HUES6 (cell line): ENCODE measurements around the gene GATA6.

Experiments
- H3K27ac ChIP-seq: 2 replicates; pipeline ENCODE4 v1.7.0; 2013; ENCODE audit warnings: low read depth, mild to moderate bottlenecking, low read length, inconsistent platforms
- H3K27me3 ChIP-seq: 2 replicates; pipeline ENCODE4 v1.6.1; 2013; ENCODE audit warnings: low read length; ENCODE audit not compliant: control insufficient read depth, insufficient read depth
- H3K36me3 ChIP-seq: 2 replicates; pipeline ENCODE4 v1.6.1; 2013; ENCODE audit warnings: low read length; ENCODE audit not compliant: control insufficient read depth, insufficient read depth
- H3K4me1 ChIP-seq: 2 replicates; pipeline ENCODE4 v1.6.1; 2013; ENCODE audit warnings: low read length; ENCODE audit not compliant: control insufficient read depth, insufficient read depth
- H3K4me3 ChIP-seq: 2 replicates; pipeline ENCODE4 v1.5.1; 2013; ENCODE audit warnings: low read depth, low read length
- H3K9ac ChIP-seq: one replicate; pipeline ENCODE4 v1.6.1; 2013; ENCODE audit warnings: mild to moderate bottlenecking, low read length
- H3K9me3 ChIP-seq: 2 replicates; pipeline ENCODE4 v1.6.1; 2013; ENCODE audit warnings: low read depth, low read length; ENCODE audit not compliant: control insufficient read depth, insufficient read depth

The GATA6 gene

GRCh38 chr18:22223254-22223964 is 54.0 kb downstream of the GATA6 start:
- Histone ChIP-seq H3K9ac (no peak overlapping the region), H3K4me1 (peaks cover 5% of the 10 kb centered on the region), H3K4me3 (no peak overlapping the region), H3K27me3 (peaks cover 69% of the 10 kb centered on the region), H3K9me3 (no peaks in the 10 kb centered on the region), H3K27ac (no peak overlapping the region), H3K36me3 (no peaks in the 10 kb centered on the region)

DNA sequence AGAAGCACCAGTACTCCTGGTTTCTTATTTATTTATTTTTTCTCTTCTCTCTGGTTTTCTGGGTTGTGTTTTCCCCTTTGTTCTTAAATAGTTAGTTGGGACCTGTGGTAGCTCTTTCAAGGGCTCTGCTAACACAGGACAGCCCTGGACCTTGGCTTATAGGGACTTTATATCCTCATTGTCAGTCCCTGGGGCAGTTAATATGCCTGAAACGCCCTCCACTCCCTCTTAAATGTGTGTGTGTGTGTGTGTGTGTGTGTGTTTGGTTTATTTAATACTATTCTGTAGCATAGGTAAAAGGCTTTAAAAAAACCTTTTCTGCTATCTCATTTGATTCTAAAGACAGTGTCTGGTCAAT is 54.6 kb downstream of the GATA6 start:
- Histone ChIP-seq H3K27ac (no peak overlapping the region), H3K36me3 (no peaks in the 10 kb centered on the region), H3K9ac (no peak overlapping the region), H3K4me1 (no peaks in the 10 kb centered on the region), H3K27me3 (peaks cover 64% of the 10 kb centered on the region), H3K4me3 (no peak overlapping the region), H3K9me3 (no peaks in the 10 kb centered on the region)

DNA sequence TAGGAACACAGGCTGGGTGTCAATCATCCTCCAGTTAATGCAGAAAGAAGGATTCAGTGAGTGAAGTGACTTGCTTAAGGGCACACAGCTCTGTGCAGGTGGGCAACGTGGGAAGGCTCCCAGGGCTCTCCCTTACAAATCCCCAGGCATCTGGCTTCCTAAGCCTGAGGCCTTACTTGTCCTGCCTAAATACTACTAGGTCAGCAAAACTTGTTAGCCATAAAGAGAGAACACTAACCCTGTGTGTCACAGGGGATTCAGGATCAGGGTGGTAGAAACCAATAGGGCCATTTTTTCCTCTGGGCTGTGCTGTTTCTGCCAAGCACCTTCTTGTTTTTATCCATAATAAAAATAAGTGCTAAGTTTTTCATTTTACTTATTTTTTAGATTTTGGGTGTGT is 55.0 kb downstream of the GATA6 start:
- Histone ChIP-seq H3K27me3 (peaks cover 60% of the 10 kb centered on the region), H3K9me3 (no peaks in the 10 kb centered on the region), H3K9ac (no peak overlapping the region), H3K36me3 (no peaks in the 10 kb centered on the region), H3K4me3 (no peak overlapping the region), H3K4me1 (no peaks in the 10 kb centered on the region), H3K27ac (no peak overlapping the region)

DNA sequence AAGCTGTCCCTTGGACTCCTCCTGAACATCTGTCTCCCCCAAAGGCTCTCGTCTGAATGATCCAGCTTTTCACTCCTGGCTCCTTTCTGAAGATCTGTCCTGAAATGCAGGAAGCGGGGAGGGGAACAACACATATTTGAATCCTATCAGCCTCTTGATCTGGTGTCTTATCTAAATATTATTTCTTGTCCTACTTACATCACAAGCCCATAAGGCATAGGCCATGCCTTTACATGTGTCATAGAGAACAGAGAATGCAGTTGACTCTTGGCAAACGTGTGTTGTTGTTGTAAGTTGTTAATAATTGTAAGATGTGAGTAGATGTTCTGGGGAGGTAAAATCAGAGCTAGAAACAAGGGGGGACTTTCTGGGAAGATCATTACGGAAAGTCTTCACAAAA is 57.4 kb downstream of the GATA6 start:
- no peak overlapping the region for H3K9ac ChIP-seq

GRCh38 chr18:22228976-22229375 is 59.6 kb downstream of the GATA6 start:
- Histone ChIP-seq H3K36me3 (no peaks in the 10 kb centered on the region), H3K9me3 (no peaks in the 10 kb centered on the region), H3K4me3 (no peak overlapping the region), H3K9ac (no peak overlapping the region), H3K27me3 (peaks cover 26% of the 10 kb centered on the region), H3K27ac (no peak overlapping the region), H3K4me1 (peaks cover 5% of the 10 kb centered on the region; the same call in 1 of the 2 replicates)

More for the DNA sequence above, 57.4 kb downstream of the GATA6 start:
- Histone ChIP-seq H3K9me3 (no peaks in the 10 kb centered on the region), H3K27ac (no peak overlapping the region), H3K36me3 (no peaks in the 10 kb centered on the region), H3K4me1 (no peaks in the 10 kb centered on the region), H3K27me3 (peaks cover 47% of the 10 kb centered on the region), H3K4me3 (no peak overlapping the region)

- Histone ChIP-seq H3K27me3 (peaks cover 20% of the 10 kb centered on the region), H3K4me1 (peaks cover 5% of the 10 kb centered on the region; the same call in 1 of the 2 replicates), H3K9ac (no peak overlapping the region), H3K9me3 (no peaks in the 10 kb centered on the region), H3K36me3 (no peaks in the 10 kb centered on the region), H3K4me3 (no peak overlapping the region), H3K27ac (no peak overlapping the region)
These were observed 60.2 kb downstream of the GATA6 start for GRCh38 chr18:22229456-22230124.

- peaks cover 5% of the 10 kb centered on the region; the same call in 1 of the 2 replicates for H3K4me1 ChIP-seq
- no peaks in the 10 kb centered on the region for H3K9me3 ChIP-seq
- peaks cover 13% of the 10 kb centered on the region for H3K27me3 ChIP-seq
- no peak overlapping the region for H3K4me3 ChIP-seq
- no peak overlapping the region for H3K27ac ChIP-seq
- H3K9ac ChIP-seq: no peak overlapping the region
- no peaks in the 10 kb centered on the region for H3K36me3 ChIP-seq
These were observed 61.1 kb downstream of the GATA6 start for GRCh38 chr18:22230471-22230945.

GRCh38 chr18:22233266-22233665 is 63.9 kb downstream of the GATA6 start:
- Histone ChIP-seq H3K27me3 (peaks cover 12% of the 10 kb centered on the region), H3K9ac (no peak overlapping the region), H3K36me3 (no peaks in the 10 kb centered on the region), H3K27ac (no peak overlapping the region), H3K9me3 (no peaks in the 10 kb centered on the region), H3K4me1 (peaks cover 5% of the 10 kb centered on the region; the same call in 1 of the 2 replicates), H3K4me3 (no peak overlapping the region)

DNA sequence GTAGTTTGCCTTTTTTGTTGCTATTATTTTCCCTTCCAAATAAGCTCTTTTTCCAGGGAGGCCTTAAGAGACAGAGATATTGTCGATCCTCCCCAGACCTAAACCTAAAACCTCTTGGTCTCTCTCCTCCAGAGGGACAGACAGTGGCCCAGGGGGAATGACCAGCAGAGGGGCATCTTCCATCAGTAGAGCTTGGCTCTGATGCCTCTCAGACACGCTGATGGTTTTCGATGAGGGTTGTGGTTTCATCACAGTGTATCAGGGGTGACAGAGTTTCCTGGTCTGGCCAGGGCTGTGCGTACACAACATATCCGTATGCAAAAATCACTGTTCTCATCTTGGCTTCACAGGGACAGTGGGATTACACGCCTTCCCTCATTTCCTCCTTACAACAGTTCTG is 68.6 kb downstream of the GATA6 start:
- Histone ChIP-seq H3K9ac (no peak overlapping the region), H3K4me1 (peaks cover 5% of the 10 kb centered on the region; the same call in 1 of the 2 replicates), H3K9me3 (no peaks in the 10 kb centered on the region), H3K27ac (no peak overlapping the region), H3K27me3 (no peaks in the 10 kb centered on the region), H3K4me3 (no peak overlapping the region), H3K36me3 (no peaks in the 10 kb centered on the region)

DNA sequence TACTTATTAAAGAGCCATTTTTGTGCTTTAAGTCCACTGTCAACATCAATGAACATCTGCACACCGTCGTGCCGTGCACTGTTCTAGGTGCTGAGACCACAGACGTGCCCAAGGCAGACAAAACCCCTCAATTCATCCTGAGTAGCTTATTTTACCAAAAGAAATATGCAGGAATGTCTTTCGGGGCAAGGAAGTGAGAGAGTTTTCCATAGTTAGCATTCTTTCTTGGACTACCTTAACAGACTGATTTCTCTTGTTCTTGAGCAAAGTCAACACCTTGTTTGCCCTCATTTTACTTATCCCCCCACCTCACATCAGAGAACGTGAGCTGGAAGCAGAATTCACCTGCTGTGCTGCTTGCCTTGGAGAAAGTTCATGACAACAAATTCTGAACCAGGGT is 69.3 kb downstream of the GATA6 start:
- Histone ChIP-seq H3K36me3 (no peaks in the 10 kb centered on the region), H3K4me3 (no peak overlapping the region), H3K27ac (no peak overlapping the region), H3K4me1 (no peaks in the 10 kb centered on the region), H3K9me3 (no peaks in the 10 kb centered on the region), H3K9ac (no peak overlapping the region), H3K27me3 (no peaks in the 10 kb centered on the region)

DNA sequence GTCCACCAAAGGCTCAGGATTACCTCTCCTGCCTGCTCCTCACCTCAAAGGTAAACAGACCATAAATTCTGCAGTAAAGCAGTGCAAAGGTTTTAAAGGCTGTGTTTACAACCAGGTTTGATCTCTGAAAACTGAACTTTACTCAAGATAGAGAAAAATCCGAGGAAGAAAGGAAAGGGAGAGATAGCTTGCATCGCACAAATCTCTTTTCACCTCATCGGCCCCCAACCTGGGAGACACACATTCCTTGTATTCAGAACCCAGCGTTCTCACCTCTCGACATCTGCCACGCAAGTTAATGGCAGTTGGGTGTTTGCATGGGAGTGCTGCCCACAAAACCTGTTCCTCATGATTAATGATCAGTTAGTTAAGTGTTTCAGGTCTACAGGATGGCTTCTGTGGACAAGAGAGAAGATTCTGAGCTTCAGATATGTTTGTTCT is 72.6 kb downstream of the GATA6 start:
- H3K4me1 ChIP-seq: no peaks in the 10 kb centered on the region
- H3K9me3 ChIP-seq: no peaks in the 10 kb centered on the region
- H3K27ac ChIP-seq: no peak overlapping the region
- H3K9ac ChIP-seq: no peak overlapping the region
- H3K27me3 ChIP-seq: peaks cover 1% of the 10 kb centered on the region; the same call in 1 of the 2 replicates
- H3K36me3 ChIP-seq: no peaks in the 10 kb centered on the region
- no peak overlapping the region for H3K4me3 ChIP-seq
